22Rv1 (cell line): ENCODE data around the gene KIAA0586.
"Not testable (repeated sequence)": the region's sequence is repeated elsewhere in the genome, so short reads cannot be mapped to it uniquely, and the experiment has no call there.

Experiments used
- H3K27ac ChIP-seq: fragments of 450-650 bp; 2 replicates; pipeline ENCODE4 v1.5.1; 2017
- ZFX ChIP-seq: fragments of 450-650 bp; IDR thresholded peaks from 2 replicates; pipeline ENCODE4 v1.6.1; 2017; ENCODE audit warnings: antibody characterized with exemption, borderline replicate concordance
- TF ChIP-seq, protein P1 (sequence below): fragments of 450-650 bp; IDR thresholded peaks from 2 replicates; pipeline ENCODE4 v1.5.1; 2017; ENCODE audit warnings: mild to moderate bottlenecking

KIAA0586 gene

DNA sequence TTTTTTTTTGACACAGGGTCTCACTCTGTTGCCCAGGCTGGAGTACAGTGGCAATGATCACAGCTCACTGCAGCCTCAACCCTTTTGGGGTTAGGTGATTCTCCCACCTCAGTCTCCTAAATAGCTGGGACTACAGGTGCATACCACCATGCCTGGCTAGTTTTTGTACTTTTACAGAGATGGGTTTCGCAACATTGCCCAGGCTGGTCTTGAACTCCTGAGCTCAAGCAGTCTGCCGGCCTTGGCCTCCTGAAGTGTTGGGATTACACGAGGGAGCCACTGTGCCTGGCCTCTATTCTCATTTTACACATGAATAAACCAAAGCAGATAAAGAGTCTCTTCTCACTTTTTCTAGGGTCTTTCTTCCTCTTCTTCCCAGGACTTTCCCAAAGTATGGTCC, 28.6 kb upstream of the KIAA0586 start:
- TF ChIP-seq, protein P1, sequence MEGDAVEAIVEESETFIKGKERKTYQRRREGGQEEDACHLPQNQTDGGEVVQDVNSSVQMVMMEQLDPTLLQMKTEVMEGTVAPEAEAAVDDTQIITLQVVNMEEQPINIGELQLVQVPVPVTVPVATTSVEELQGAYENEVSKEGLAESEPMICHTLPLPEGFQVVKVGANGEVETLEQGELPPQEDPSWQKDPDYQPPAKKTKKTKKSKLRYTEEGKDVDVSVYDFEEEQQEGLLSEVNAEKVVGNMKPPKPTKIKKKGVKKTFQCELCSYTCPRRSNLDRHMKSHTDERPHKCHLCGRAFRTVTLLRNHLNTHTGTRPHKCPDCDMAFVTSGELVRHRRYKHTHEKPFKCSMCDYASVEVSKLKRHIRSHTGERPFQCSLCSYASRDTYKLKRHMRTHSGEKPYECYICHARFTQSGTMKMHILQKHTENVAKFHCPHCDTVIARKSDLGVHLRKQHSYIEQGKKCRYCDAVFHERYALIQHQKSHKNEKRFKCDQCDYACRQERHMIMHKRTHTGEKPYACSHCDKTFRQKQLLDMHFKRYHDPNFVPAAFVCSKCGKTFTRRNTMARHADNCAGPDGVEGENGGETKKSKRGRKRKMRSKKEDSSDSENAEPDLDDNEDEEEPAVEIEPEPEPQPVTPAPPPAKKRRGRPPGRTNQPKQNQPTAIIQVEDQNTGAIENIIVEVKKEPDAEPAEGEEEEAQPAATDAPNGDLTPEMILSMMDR = no peak
- no peak for TF ChIP-seq ZFX

DNA sequence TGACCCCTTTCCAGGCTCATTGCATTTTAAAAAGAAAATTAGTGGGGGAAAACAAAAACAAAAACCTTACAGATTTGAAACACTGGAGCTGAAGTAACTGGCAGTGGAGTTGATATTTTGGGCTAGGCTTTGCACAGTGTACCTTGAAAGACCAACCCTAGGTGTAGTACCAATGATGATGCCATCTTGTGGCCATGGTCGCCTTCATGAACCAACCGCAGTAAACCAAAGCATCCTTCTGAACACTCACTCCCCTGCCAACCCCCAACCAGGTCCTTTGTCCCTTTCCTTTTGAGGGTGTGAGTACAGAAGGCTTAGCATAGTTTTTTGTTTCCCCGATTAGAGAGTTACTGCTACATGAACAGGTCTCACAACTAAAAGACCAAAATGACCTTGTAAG, 25.9 kb upstream of the KIAA0586 start:
- H3K27ac ChIP-seq = no peak overlapping the region
- TF ChIP-seq ZFX = no peak
- TF ChIP-seq, protein P1 = peak; percentile 30

More for the DNA sequence above, 28.6 kb upstream of the KIAA0586 start:
- H3K27ac ChIP-seq = no peak overlapping the region

DNA sequence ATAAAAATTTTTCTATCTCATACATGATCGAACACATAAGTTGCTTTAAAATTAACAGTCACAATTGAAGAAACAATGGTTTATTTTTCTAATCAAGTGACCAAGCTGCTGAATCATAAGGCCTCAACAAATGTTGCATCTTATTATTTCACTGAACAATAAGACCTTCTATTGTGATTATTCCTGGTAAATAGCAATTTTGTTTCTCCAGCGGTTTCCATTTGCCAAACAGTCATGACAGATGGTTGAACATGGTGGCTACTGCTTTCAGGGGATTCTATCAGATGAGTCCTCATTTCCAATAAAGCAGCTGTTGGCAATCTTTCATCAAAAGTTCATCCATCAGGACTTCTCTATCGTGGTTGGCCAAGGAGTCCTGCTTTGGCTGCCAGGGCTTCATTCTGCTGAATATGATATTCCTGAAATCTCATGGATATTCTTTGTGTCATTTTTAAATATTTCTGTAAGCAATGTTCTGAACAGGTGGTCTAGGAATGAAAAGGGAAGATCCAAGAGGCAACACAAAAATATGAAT, 18.8 kb upstream of the KIAA0586 start:
- no peak for TF ChIP-seq ZFX
- H3K27ac ChIP-seq = no peak overlapping the region

DNA sequence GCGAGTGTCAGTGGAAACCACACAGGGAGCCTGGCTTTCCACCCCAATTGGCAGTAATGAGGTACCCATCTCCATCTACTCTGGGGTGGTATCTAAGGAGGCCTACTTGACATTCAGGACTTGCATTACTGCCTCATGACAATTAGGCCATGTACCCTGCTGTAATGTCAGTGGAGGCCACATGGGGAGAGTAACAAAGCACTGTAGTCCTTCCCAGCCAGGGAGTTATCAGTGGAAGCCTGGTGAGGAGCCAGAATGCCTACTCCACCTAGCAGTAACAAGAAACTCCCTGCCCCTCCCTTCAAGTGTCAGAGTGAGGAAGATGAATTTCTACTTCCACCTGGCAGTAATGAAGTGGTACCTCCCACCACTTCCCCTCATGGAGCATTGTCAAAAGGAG, 12.7 kb upstream of the KIAA0586 start:
- no peak overlapping the region for H3K27ac ChIP-seq
- TF ChIP-seq, protein P1 = no peak
- no peak for TF ChIP-seq ZFX

DNA sequence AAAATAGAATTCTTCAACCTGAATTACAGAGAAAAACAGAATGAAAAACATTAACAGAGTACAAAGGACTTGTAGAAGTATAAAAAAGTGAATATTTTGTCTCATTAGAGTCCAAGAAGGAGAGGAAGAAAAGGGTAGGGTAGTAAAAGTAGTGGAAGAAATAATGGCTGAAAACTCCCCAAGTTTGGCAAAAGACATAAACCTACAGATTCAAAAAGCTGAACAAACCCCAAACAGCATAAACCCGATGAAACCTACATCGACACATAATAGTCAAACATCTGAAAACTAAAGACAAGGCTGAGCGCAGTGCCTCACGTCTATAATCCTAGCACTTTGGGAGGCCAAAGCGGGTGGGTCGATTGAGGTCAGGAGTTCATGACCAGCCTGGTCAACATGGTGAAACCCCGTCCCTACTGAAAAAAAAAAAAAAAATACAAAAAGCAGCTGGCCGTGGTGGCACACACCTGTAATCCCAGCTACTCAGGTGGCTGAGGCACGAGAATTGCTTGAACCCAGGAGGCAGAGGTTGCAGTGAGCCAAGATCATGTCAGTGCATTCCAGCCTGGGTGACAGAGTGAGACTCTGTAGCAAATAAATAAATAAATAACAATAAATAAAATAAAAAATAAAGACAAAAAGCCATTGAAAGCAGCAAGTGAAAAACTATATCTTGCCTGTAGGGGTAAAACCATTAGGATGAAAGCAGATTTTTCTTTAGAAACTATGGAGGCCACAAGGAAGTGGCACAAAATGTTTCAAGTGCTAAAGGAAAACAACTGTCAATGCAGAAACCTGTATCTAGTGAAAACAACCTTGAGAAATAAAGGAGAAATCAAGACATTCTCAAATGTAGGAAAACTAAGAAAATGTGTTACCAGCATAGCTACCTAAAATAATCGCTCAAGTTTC, 11.6 kb upstream of the KIAA0586 start:
- no peak overlapping the region for H3K27ac ChIP-seq
- TF ChIP-seq, protein P1 = no peak
- TF ChIP-seq ZFX = no peak

DNA sequence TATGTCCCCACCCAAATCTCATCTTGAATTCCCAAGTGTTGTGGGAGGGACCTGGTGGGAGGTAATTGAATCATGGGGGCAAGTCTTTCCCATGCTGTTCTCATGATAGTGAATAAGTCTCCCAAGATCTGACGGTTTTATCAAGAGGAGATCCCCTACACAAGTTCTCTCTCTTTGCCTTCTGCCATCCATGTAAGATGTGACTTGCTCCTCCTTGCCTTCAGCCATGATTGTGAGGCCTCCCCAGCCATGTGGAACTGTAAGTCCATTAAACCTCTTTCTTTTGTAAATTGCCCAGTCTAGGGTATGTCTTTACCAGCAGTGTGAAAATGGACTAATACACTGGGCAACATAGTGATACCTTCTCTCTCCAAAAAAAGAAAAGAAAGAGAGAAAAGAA, 10.6 kb upstream of the KIAA0586 start:
- not testable (repeated sequence) for H3K27ac ChIP-seq

DNA sequence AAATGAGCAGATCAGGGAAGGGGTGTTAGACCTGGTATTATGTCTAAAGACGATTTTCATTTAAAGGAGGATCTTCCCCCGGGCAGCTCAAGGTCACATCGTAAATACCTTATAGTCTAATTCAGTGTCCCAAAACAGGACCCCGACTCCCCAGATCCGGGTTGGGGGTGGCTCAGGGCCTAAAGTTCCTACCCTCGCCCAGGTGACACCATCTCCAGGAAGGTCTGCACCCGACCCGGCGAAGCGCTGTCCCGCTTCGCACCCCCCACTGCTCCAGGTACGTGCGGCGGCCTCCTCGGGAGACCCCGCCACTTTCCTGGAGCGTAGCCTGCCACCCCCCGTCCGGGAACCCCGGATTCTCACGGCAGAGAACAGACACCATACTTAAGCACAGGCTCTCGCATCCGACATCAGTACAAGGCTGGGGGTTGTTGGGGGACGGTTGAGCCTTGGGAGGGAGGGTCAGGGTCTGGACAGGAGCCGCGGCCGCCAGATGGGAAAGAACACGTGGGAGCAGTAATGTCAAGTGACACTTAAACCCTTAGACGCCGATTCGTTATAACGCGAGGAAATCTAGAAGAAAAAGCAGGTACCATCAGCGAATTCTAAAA, 744 bp upstream of the KIAA0586 start:
- H3K27ac ChIP-seq = peak overlapping the region; percentile 91
- TF ChIP-seq ZFX = no peak

DNA sequence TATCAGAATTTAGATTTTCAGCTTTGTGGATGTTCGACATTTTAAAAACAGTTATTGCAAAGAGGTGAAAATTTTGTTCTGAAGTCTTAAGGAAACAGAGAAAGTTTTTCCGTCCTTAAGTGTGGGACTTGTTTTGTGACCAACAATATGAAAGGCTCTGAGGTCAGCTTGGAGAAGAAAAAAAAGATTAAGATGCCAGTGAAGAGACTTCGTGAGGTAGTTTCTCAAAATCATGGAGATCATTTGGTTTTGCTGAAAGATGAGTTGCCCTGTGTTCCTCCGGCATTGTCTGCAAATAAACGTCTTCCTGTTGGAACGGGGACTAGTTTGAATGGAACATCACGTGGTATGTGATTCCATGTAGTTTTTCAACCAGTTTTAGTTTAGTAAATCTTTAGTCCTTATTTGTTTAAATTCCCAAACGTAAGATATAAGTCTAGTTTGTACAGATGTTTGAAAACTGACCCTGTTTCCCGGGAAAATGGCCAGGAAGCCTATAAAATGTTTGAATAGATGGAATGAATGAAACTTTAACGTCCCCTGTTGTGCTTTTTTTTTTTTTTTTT, 682 bp downstream of the KIAA0586 start:
- no peak for TF ChIP-seq ZFX
- TF ChIP-seq, protein P1 = no peak

More for the DNA sequence above, 682 bp downstream of the KIAA0586 start:
- peak overlapping the region; percentile 91 for H3K27ac ChIP-seq
